Measurements from ENCODE around the gene KCNK1.

DNA sequence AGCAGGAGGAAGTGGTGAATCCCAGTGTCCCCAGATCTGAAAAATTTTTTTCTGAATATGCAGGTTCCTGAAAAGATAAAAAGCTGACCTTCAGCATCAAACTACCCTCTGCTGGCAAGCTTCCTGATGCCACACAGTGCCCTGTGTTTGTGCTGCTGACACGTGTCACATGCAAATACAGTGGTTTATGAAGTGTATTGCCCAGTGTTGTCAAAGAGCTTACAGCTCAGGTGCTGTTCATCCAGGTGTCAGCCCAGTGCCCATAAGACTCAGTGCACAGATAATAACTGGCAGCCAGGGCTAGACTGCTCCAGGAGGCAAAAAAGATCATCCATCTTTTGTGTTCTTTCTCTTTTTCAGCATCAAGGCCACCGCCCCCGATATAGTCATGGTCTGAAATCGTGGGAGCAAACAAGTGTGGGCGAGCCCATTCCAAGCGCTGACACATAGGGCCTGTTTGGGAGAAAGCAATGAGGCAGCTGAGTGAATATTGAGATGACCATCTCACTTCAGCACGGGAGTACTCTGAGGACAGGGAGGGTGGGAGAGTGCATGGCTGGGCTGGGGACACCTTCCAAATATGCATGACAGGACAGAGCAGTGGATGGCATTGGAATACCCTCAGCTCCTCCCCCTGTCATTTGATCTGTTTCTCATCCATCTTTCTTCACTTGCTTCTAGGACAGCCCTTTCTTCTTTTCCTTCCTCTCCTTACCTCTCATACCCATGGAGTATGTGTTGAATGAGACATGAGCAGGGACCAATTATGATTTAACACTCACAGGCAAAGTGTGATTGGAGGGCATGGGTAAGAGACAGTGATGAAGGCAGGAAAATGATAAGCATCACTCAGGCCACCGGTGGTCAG lies 6.4 kb upstream of the KCNK1 start:
- TF ChIP-seq, protein P1, sequence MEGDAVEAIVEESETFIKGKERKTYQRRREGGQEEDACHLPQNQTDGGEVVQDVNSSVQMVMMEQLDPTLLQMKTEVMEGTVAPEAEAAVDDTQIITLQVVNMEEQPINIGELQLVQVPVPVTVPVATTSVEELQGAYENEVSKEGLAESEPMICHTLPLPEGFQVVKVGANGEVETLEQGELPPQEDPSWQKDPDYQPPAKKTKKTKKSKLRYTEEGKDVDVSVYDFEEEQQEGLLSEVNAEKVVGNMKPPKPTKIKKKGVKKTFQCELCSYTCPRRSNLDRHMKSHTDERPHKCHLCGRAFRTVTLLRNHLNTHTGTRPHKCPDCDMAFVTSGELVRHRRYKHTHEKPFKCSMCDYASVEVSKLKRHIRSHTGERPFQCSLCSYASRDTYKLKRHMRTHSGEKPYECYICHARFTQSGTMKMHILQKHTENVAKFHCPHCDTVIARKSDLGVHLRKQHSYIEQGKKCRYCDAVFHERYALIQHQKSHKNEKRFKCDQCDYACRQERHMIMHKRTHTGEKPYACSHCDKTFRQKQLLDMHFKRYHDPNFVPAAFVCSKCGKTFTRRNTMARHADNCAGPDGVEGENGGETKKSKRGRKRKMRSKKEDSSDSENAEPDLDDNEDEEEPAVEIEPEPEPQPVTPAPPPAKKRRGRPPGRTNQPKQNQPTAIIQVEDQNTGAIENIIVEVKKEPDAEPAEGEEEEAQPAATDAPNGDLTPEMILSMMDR (IDR thresholded peaks at IDR 0.05; ENCODE audit: insufficient read depth, low read depth, low read length), result no peak
- no peak for TF ChIP-seq EZH2 (IDR thresholded peaks at IDR 0.05; ENCODE audit: insufficient read depth, low read length)
